GM21528 (cell line): Measurements from ENCODE around the gene PDCD7.
"Not testable (repeated sequence)": the region's sequence is repeated elsewhere in the genome, so short reads cannot be mapped to it uniquely, and the experiment has no call there.

Experiments
- ATAC-seq: cut with Tn5 transposase; IDR thresholded peaks from one replicate; pipeline ENCODE4 v1.9.1; 2021; ENCODE audit warnings: mild to moderate bottlenecking, moderate library complexity; ENCODE audit not compliant: unreplicated experiment, low FRiP score

PDCD7 gene

DNA sequence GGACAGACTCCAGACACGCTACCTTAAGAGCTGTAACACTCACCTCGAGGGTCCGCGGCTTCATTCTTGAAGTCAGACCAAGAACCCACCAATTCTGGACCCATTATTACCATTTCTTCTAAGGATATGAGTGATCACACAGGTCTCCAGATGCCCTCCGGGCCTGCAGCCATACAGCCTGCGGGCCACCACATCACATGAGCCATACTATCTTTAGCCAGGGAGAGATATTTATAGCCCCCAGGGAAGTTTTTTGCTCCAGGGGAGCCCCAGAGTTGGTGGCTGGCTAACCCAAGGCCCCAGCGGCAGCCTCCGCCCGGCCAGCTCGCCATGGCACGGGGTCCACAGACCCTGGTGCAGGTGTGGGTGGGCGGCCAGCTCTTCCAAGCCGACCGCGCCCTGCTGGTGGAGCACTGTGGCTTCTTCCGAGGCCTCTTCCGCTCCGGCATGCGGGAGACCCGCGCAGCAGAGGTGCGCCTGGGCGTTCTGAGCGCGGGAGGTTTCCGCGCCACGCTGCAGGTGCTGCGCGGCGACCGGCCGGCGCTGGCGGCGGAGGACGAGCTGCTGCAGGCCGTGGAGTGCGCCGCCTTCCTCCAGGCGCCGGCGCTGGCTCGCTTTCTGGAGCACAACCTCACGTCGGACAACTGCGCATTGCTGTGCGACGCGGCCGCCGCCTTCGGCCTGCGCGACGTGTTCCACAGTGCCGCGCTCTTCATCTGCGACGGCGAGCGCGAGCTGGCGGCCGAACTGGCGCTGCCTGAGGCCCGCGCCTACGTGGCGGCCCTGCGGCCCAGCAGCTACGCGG lies 56.9 kb downstream of the PDCD7 start, which contains the start of gene KBTBD13:
TSS of gene KBTBD13 (plus strand) at position 261 of the 805 bp plus-strand sequence. CDS start at position 331, 70 bp downstream.
- ATAC-seq: no peak

DNA sequence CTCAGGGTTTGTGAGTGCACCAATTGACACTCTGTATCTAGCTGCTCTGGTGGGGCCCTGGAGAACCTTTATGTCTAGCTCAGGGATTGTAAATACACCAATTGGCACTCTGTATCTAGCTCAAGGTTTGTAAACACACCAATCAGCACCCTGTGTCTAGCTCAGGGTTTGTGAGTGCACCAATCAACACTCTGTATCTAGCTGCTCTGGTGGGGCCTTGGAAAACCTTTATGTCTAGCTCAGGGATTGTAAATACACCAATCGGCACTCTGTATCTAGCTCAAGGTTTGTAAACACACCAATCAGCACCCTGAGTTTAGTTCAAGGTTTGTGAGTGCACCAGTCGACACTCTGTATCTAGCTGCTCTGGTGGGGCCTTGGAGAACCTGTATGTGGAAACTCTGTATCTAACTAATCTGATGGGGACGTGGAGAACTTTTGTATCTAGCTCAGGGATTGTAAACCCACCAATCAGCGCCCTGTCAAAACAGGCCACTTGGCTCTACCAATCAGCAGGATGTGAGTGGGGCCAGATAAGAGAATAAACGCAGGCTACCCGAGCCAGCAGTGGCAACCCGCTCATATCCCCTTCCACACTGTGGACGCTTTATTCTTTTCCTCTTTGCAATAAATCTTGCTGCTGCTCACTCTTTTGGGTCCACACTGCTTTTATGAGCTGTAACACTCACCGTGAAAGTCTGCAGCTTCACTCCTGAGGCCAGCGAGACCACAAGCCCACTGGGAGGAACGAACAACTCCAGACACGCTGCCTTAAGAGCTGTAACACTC lies 57.8 kb downstream of the PDCD7 start:
- not testable (repeated sequence) for ATAC-seq

DNA sequence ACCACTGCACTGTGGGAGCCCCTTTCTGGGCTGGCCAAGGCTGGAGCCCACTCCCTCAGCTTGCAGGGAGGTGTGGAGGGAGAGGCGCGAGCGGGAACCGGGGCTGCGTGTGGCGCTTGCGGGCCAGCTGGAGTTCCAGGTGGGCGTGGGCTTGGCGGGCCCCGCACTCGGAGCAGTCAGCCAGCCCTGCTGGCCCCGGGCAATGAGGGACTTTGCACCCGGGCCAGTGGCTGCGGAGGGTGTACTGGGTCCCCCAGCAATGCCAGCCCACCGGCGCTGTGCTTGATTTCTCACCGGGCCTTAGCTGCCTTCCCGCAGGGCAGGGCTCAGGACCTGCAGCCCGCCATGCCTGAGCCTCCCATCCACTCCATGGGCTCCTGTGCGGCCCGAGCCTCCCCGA lies 58.7 kb downstream of the PDCD7 start:
- not testable (repeated sequence) for ATAC-seq

DNA sequence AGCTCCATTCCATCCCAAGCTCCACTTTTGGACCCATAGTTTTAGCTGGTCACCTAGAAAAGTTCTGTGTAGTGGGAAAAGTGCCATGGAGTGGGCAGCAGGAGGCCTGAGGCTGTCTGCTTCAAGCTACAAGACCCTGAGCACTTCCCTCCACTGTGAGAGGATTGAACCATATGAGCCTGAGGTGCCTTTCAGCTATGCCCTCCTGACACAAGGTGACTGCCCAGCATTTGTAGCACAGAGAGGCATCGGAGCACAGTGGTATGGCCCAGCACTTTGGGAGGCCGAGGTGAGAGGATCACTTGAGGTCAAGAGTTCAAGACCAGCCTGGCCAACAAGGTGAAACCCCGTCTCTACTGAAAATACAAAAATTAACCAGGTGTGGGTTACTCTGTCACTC lies 61.0 kb downstream of the PDCD7 start:
- no peak for ATAC-seq

DNA sequence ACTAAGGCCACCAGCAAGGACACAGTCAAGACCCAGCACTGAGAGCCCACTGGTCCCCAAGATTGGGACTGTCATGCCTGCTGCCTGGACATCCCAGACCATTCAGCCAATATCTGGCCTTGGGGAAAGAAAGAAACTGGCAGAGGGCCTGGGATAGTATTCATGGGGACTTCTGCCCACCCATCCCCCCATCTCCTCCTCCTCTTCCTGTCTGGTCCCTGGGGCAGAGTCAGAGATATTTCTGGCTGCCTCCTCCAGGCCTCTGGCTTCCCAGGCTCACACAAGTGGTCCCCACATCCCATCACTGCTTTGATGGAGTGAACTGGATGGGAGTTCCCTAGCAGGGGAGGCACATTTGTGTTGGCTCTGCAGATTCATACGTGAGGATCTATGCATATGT lies 61.6 kb downstream of the PDCD7 start:
- no peak for ATAC-seq

DNA sequence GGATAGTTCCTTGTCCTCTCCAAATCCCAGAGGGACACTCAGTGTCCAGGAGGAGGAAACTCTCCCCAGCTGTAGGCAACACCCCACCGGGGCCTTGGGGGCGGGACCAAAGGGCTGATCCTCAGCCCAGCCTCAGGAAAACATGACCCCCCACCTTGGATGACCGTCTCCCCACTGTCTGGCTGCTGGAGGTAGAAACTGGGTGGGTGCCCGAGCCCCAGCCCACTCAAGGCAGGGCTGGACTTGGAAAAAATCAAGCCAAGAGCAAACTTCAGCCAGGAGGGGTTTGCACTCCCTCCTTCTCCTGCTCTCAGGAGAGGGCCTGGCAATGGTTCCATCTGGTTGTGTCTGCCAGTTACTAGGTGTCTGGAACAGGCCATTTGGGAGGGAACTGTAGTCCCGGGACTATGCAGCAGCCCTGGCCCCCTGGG lies 62.2 kb downstream of the PDCD7 start:
- ATAC-seq: no peak

DNA sequence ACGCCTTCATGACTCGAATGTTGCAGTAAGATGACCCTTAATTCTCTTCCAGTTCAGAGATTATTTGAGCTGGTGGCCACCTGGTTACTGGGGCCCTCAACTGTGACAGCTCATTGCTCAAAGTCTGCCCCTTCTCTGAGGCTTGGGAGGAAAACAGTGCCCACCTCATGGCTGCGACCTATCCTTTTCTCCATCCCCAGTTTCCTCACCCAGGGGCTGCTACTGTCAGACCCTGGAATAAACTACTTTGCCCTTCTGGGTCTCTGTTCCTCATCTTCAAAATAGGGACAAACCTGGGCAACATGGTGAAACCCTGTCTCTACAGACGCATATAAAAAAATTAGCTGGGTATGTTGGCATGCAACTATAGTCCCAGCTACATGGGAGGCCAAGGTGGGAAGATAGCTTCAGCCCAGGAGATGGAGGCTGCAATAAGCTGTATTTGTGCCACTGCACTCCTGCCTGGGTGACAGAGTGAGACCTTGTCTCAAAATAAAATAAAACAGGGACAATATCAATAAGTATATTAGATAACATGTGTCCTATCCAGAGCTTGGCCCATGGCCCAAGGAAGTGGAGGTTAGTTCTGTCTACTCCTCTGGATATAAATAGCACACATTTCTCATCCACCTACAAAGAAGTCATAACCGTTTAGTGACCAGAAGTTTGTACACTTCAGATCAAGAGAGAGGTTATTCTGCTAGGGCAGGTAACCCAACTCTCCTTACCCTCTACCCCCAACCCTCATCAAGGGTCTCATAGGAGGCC lies 63.6 kb downstream of the PDCD7 start:
- ATAC-seq: no peak

DNA sequence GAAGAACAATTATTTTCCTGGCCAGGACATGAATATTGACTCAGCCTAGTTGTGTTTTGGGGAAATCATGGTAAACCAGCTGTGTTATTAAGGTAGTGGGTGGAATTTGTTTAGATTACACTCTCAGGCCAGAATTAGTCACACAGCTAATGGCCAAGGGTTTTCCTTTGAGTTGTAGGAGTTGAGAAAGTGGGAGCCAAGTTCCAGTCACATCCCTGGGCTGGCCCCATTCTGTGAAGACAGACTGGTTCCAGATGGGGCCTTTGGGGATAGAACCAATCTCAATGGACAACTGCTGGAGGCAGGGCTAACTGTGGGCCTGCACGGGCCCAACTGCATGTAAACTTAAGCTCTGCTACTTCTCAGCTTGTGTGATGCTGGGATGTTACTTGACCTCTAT lies 64.4 kb downstream of the PDCD7 start:
- no peak for ATAC-seq

DNA sequence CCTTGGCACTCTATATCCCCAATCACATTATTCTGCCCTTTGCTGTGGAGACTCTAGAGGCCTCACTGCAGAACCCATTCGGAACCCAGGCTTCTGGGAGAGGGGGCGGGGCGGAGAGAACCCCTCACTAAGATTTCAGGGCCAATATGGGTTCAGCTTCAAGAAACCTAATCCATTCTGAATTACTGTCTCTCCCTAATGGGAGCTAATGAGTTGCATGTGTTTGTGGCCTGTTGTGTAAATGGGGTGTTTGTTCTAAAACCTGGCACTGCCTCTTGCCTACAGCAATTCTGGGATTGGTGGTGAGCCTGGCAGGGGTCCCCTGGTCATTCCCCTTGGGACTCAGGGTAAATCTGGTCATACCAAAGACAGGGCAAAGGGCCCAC lies 65.2 kb downstream of the PDCD7 start:
- ATAC-seq: no peak

DNA sequence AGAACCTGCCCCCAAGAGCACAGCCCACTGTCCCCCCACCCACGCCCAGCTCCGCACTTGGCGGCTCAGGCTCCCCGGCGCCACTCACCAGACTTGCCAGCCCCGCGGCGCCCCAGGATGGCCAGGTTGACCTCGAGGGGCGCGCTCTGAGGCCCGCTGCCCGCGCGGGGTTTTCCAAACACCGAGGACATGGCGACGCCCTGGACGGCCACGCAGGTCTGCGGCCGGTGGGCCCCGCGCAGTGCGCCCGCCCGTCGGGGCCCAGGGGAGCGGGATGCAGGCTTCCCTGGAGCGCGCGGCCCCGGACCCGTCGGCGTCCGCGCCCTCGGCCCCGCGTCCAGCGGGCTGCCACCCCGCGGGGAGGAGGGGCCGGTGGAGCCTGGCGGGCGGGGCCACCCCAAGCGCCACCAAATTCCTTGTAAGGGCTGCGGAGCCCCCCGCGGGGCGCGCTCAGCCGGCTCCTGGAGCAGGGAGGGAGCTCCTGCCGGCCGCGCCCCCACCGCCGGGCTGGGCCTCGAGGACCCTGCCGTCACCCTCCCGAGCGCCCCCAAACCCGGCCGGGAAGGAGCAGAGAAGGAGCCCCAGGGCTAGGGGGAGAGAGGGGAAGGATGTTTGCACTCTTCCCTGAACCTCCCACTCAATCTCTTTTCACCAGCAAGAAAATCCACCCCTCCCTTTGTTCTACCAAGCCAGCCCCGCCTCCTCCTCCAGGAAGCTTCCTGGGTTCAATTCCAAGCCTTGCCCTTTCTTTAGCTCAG lies 65.8 kb downstream of the PDCD7 start, which contains the start of gene RASL12:
TSS of gene RASL12 (minus strand) at position 347 of the 758 bp plus-strand sequence. CDS start at position 191, 156 bp downstream.
- no peak for ATAC-seq
